Panc1 (cell line): ENCODE measurements around the gene THUMPD1.
"Not testable (repeated sequence)": the region's sequence is repeated elsewhere in the genome, so short reads cannot be mapped to it uniquely, and the experiment has no call there.

Experiments
- CTCF ChIP-seq: fragments of 450-650 bp; IDR thresholded peaks from 2 replicates; pipeline ENCODE4 v1.5.1; 2017; ENCODE audit warnings: mild to moderate bottlenecking
- POLR2AphosphoS5 ChIP-seq: IDR thresholded peaks from 2 replicates; pipeline ENCODE4 v1.6.1; 2012; ENCODE audit warnings: mild to moderate bottlenecking, low read depth, low read length, moderate library complexity
- REST ChIP-seq, 2 experiments: IDR thresholded peaks; 2 replicates each; pipeline ENCODE4 v1.6.1; 2011 to 2012; ENCODE audit warnings: low read depth in 2 of 2, control low read depth in 1 of 2, low read length in 1 of 2, mild to moderate bottlenecking in 1 of 2, moderate library complexity in 1 of 2; ENCODE audit not compliant: insufficient read depth in 1 of 2

GRCh38 chr16:20708129-20708528 lies 33.5 kb downstream of the THUMPD1 start:
- TF ChIP-seq CTCF = peak; percentile 61
- TF ChIP-seq POLR2AphosphoS5; REST (IDR thresholded peaks at IDR 0.05; ENCODE audit: insufficient read depth in 1 of 2, low read depth in 2 of 2, low read length in 1 of 2): not testable (repeated sequence)
